Measurements from ENCODE around the gene TIMM23. TPM values are rescaled to one million over a fixed set of nuclear protein-coding genes. Genes with fewer than 3 reads are reported as not detected.
A peak's percentile ranks its signal among the peaks of the same experiment; 100 is the strongest.
"Not testable (repeated sequence)": the region's sequence is repeated elsewhere in the genome, so short reads cannot be mapped to it uniquely, and the experiment has no call there.

The TIMM23 gene, protein sequence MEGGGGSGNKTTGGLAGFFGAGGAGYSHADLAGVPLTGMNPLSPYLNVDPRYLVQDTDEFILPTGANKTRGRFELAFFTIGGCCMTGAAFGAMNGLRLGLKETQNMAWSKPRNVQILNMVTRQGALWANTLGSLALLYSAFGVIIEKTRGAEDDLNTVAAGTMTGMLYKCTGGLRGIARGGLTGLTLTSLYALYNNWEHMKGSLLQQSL
- total RNA-seq = 10 to 100 TPM; 55.4 to 60.7 (median 57.1) TPM

- H3K27ac ChIP-seq = peak within 1 kb of the TSS; percentile 36 to 81
- intact Hi-C loops (cut with DNase I; ENCODE audit: low total_unique reads) = not testable (repeated sequence)
- peak; percentile 22 for TF ChIP-seq POLR2A (IDR thresholded peaks at IDR 0.05)
- TF ChIP-seq POLR2AphosphoS5 (IDR thresholded peaks at IDR 0.05) = peak; percentile 63 to 77 (median 64)
Observed at GRCh38 chr10:45972106-45972812, at the start of gene TIMM23. TIMM23 (plus strand) TSS chr10:45972489; CDS start chr10:45972625, 136 bp downstream.

GRCh38 chr10:45926790-45927189 is 45.5 kb upstream of the TIMM23 start:
- H3K4me3 ChIP-seq; H3K36me3 ChIP-seq; H3K27ac ChIP-seq; intact Hi-C loops (cut with DNase I; ENCODE audit: low total_unique reads); H3K4me1 ChIP-seq; H3K9me3 ChIP-seq; H3K27me3 ChIP-seq; DNase-seq (ENCODE audit: low spot score in 2 of 2): not testable (repeated sequence)

More at GRCh38 chr10:45972106-45972812, at the start of gene TIMM23:
- peak; percentile 66 to 78 for DNase-seq (ENCODE audit: low spot score in 2 of 2)
- not testable (repeated sequence) for H3K27me3 ChIP-seq, H3K36me3 ChIP-seq, H3K4me1 ChIP-seq, H3K9me3 ChIP-seq
- peak within 1 kb of the TSS; percentile 62 to 94 (median 67) for H3K4me3 ChIP-seq

- H3K36me3 ChIP-seq; intact Hi-C loops (cut with DNase I; ENCODE audit: low total_unique reads); H3K27me3 ChIP-seq; H3K9me3 ChIP-seq; H3K27ac ChIP-seq; H3K4me3 ChIP-seq; DNase-seq (ENCODE audit: low spot score in 2 of 2); H3K4me1 ChIP-seq: not testable (repeated sequence)
Observed at GRCh38 chr10:45931305-45931704, 41.0 kb upstream of the TIMM23 start.

DNA sequence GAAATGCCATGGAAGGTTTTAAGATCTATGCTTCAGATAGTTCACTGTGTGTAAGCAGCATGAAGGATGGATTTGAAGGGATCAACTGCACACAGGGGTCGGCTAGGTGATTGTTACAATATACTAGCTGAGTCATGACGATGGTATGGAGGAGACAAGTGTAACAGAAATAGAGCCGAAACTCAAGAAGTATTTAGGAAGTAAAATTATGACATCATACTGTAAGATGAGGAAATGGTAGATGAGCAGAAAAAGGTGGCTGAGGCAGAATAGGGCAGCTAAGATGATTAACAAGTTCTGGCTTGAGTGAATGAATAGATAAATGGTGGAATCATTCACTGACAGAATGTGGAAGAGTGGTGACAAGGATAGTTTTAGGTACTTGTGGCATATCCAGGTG is 37.5 kb upstream of the TIMM23 start:
- H3K27me3 ChIP-seq; H3K9me3 ChIP-seq; H3K4me1 ChIP-seq; intact Hi-C loops (cut with DNase I; ENCODE audit: low total_unique reads); H3K36me3 ChIP-seq; DNase-seq (ENCODE audit: low spot score in 2 of 2); H3K4me3 ChIP-seq; H3K27ac ChIP-seq: not testable (repeated sequence)

- H3K27me3 ChIP-seq; H3K4me1 ChIP-seq; DNase-seq (ENCODE audit: low spot score in 2 of 2); H3K9me3 ChIP-seq; H3K4me3 ChIP-seq; H3K27ac ChIP-seq; H3K36me3 ChIP-seq; intact Hi-C loops (cut with DNase I; ENCODE audit: low total_unique reads): not testable (repeated sequence)
Observed at GRCh38 chr10:45939176-45939697, 33.1 kb upstream of the TIMM23 start.

GRCh38 chr10:45941196-45941595 is 31.1 kb upstream of the TIMM23 start:
- intact Hi-C loops (cut with DNase I; ENCODE audit: low total_unique reads); H3K4me3 ChIP-seq; H3K9me3 ChIP-seq; H3K27ac ChIP-seq; DNase-seq (ENCODE audit: low spot score in 2 of 2); H3K4me1 ChIP-seq; H3K27me3 ChIP-seq; H3K36me3 ChIP-seq: not testable (repeated sequence)

- intact Hi-C loops (cut with DNase I; ENCODE audit: low total_unique reads); H3K27me3 ChIP-seq; H3K9me3 ChIP-seq; H3K36me3 ChIP-seq; H3K4me1 ChIP-seq; H3K27ac ChIP-seq; DNase-seq (ENCODE audit: low spot score in 2 of 2); H3K4me3 ChIP-seq: not testable (repeated sequence)
Observed at GRCh38 chr10:45945476-45945875, 26.8 kb upstream of the TIMM23 start.

DNA sequence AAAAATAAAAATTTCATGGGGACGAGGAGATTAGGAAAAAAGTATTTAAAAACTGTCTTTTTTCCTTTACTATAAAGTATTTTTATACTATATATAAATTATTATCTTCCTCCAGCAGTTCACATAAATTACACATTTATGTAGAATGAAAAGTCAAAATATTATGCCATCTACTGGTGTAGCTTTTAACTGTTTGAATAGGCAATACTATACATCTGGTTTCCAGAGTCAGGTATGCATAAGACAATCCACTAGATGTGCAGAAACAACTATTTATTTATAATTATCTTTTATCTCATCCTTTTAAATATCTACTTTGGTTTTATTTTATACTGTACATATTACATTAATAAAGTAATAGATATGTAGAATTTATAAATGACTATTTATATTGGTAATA is 24.9 kb upstream of the TIMM23 start:
- H3K36me3 ChIP-seq; H3K27ac ChIP-seq; H3K27me3 ChIP-seq; DNase-seq (ENCODE audit: low spot score in 2 of 2); intact Hi-C loops (cut with DNase I; ENCODE audit: low total_unique reads); H3K9me3 ChIP-seq; H3K4me1 ChIP-seq; H3K4me3 ChIP-seq: not testable (repeated sequence)

DNA sequence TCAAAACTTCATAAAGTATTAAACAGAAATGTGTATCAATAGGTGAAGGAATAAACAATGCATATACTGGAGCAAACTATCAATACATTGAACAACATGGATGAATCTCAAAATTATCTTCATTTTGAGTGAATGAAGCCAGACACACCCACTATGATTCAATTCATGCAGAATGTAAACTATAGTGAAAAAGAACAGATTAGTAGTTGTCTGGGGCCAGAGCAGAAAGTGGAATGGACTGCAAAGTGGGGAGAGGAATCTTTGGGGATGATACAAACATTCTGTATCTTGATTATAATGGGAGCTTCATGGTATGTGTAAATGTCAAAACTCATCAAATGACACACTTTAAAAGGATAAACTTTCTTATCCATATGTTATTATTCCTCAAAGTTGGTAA is 23.5 kb upstream of the TIMM23 start:
- H3K27me3 ChIP-seq; H3K4me3 ChIP-seq; H3K9me3 ChIP-seq; H3K4me1 ChIP-seq; H3K27ac ChIP-seq; H3K36me3 ChIP-seq; intact Hi-C loops (cut with DNase I; ENCODE audit: low total_unique reads); DNase-seq (ENCODE audit: low spot score in 2 of 2): not testable (repeated sequence)

- H3K27ac ChIP-seq; DNase-seq (ENCODE audit: low spot score in 2 of 2); H3K9me3 ChIP-seq; H3K36me3 ChIP-seq; H3K27me3 ChIP-seq; H3K4me1 ChIP-seq; intact Hi-C loops (cut with DNase I; ENCODE audit: low total_unique reads); H3K4me3 ChIP-seq: not testable (repeated sequence)
Observed at GRCh38 chr10:45954367-45954766, 17.9 kb upstream of the TIMM23 start.

DNA sequence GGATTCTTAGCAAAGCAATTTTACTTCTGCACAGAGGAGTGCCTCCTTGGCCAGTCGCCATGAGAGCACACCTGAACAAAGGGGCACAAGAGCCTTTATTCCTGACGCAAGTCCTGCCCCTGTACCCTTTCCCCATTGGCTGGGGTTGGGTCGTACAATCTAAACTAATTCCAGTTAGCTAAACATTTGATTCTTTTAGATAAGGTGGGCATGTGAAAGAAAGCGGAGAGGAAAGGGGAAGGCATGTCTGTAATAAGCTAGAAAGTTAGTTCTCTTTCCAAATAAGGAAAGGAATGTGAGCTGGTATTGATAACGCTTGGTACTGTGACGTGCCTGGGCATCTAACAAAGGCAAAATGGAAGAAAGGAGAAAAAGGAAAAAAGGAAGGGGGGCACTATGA is 15.7 kb upstream of the TIMM23 start:
- DNase-seq (ENCODE audit: low spot score in 2 of 2); H3K4me3 ChIP-seq; intact Hi-C loops (cut with DNase I; ENCODE audit: low total_unique reads); H3K4me1 ChIP-seq; H3K27ac ChIP-seq; H3K36me3 ChIP-seq; H3K9me3 ChIP-seq; H3K27me3 ChIP-seq: not testable (repeated sequence)

- H3K36me3 ChIP-seq; H3K4me1 ChIP-seq; intact Hi-C loops (cut with DNase I; ENCODE audit: low total_unique reads); H3K4me3 ChIP-seq; DNase-seq (ENCODE audit: low spot score in 2 of 2); H3K27ac ChIP-seq; H3K9me3 ChIP-seq; H3K27me3 ChIP-seq: not testable (repeated sequence)
Observed at GRCh38 chr10:45957928-45958327, 14.4 kb upstream of the TIMM23 start.

DNA sequence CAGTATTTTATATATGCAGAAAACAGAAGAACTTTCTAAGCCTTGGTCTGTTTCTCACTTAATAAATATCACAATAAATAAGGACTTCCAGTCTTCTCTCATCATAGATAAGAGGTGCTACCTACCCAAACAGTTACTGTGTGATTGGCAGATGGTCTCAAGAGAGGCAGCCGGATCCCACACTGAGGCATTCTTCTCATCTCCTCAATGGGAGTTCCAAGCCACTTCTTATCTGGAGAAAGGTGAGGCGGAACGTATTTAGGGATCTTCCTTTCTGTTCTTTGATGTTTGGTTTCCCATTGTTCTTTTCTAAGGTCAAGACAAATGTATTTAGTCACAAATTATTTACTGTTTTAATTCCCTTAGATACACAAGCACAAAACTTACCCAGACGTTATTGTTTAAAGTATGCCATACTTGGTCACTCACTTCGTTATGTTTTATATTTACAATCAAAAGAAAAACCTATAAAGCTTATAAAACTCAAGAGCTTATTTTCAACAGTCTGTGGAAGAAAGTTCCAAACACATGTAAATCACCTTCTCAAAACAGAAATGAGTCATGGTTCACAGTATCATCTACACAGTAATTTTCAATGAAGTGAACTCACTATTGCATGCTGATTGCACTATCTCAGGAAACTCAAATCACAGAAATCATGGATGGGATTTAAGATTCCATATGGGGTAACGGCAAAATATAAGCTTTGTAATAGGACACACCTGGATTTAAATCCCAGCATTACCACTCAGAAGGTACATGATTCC is 9.4 kb upstream of the TIMM23 start:
- intact Hi-C loops (cut with DNase I; ENCODE audit: low total_unique reads); DNase-seq (ENCODE audit: low spot score in 2 of 2); H3K36me3 ChIP-seq; H3K27ac ChIP-seq; H3K9me3 ChIP-seq; H3K4me3 ChIP-seq; H3K27me3 ChIP-seq; H3K4me1 ChIP-seq: not testable (repeated sequence)
